Ovary (tissue), 9 donors: Measurements from ENCODE around the gene NAV2. TPM values are rescaled to one million over a fixed set of nuclear protein-coding genes. Genes with fewer than 3 reads are reported as not detected.
"Not testable (repeated sequence)": the region's sequence is repeated elsewhere in the genome, so short reads cannot be mapped to it uniquely, and the experiment has no call there.

Experiments
- DNase-seq, 5 donors: peaks; one replicate each; pipeline ENCODE4 v3.0.0-alpha.2; 2019 to 2020
- H3K27ac ChIP-seq, 2 donors: fragments of 200-600 bp; one replicate each; pipeline versions ENCODE4 v1.5.1 to v1.8.0; 2019 to 2022
- H3K27me3 ChIP-seq: fragments of 200-600 bp; one replicate; pipeline ENCODE4 v1.8.0; 2022
- H3K36me3 ChIP-seq: fragments of 200-600 bp; sonication (generic); one replicate; pipeline ENCODE4 v1.5.1; 2019
- H3K4me1 ChIP-seq: one replicate; pipeline ENCODE4 v1.8.1; 2013; ENCODE audit warnings: mild to moderate bottlenecking, moderate library complexity; ENCODE audit not compliant: insufficient read depth
- H3K4me3 ChIP-seq: fragments of 200-600 bp; sonication (generic); one replicate; pipeline ENCODE4 v1.5.1; 2017
- H3K9me3 ChIP-seq, 2 donors: fragments of 200-600 bp in 1 of 2; sonication (generic) in 1 of 2; one replicate each; pipeline versions ENCODE4 v1.5.1 to v1.8.1; 2013 to 2019; ENCODE audit warnings: mild to moderate bottlenecking in 1 of 2, moderate library complexity in 1 of 2
- EP300 ChIP-seq: sonication (generic); formaldehyde crosslinking; IDR thresholded peaks from one replicate; pipeline ENCODE4 v1.6.1; 2017; ENCODE audit warnings: antibody characterized with exemption
- POLR2A ChIP-seq: fragments of 450-650 bp; IDR thresholded peaks from one replicate; pipeline ENCODE4 v1.6.1; 2017; ENCODE audit warnings: antibody characterized with exemption, mild to moderate bottlenecking, moderate library complexity
- WGBS, 3 donors: extraction: QIAGEN DNeasy Blood & Tissue Kit in 1 of 3; methylation state at CpG; one replicate each; pipeline versions ENCODE4 v1.1.5 to v1.1.7; 2013 to 2017; 5-methylcytosine and 5-hydroxymethylcytosine counted together
- intact Hi-C, 4 donors: fragments of 100-400 bp; cut with DNase I; formaldehyde crosslinking; loops; one replicate each; pipeline versions ENCODE4 v1.11.0 to v1.15.1; 2022 to 2023
- polyA plus RNA-seq, 2 donors: library from polyadenylated mRNA; stranded (reverse); fragments of 200-250 nt in 1 of 2; fragments of 350-450 nt in 1 of 2; fragmentation: Illumina TruSeq in 1 of 2; extraction: RNeasy Lipid Tissue Mini Kit (QIAGEN cat#74804) in 1 of 2; gene quantifications; one replicate each; pipeline ENCODE4 v1.2.3, GENCODE V29; 2013 to 2014
- total RNA-seq, 7 donors: library from RNA; depleted of rRNA in 2 of 7; stranded (reverse); fragments of >200 nt in 2 of 7; fragmentation: NEBNext Ultra II Directional in 3 of 7; extraction: Animal tissue kit (Norgen Biotek cat#: 25700) in 3 of 7; gene quantifications; one replicate each; pipeline versions ENCODE4 v1.1.0 to v1.2.4, GENCODE V29; 2016 to 2023
- TF ChIP-seq, protein P1 (sequence below), 3 donors: fragments of 450-650 bp in 2 of 3; fragments of 200-600 bp in 1 of 3; IDR thresholded peaks; one replicate each; pipeline versions ENCODE4 v1.5.1 to v1.8.0; 2016 to 2022; ENCODE audit warnings: antibody characterized with exemption in 3 of 3, mild to moderate bottlenecking in 1 of 3
- donor health status: DM: no; HTN: no; CAD: no; lungs with moderate emphysema.
- donor health status: DM: no; HTN: no; CAD: no.
- donor health status: Bipolar disorder and iron deficiency.
- donor health status: DM: yes; HTN: yes; CAD: no.
- donor health status: DM: no; HTN: no; CAD: no.
- donor health status: DM: yes; HTN: yes; CAD: no.

Gene NAV2
- total and polyA plus RNA-seq, 9 donors = 2.9 to 14.1 (median 7.8) TPM

DNA sequence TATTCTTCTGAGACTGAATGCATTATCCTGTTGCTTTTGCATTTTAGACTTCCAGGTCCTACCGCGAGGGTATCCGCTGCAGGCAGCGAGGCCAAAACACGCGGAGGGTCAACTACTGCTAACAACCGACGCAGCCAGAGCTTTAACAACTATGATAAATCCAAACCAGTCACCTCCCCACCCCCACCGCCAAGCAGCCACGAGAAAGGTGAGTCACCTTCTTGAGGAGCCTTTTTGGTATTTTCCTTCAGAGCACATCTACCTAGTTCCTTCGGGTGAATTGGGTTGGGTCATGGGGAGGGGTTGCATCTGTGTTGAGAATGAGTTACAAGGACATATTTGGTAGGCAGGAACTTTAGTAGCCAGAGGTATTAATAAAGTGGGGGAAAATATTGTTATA, 179.8 kb downstream of the NAV2 start:
- intact Hi-C loops = no loop called here
- TF ChIP-seq EP300 = no peak
- Histone ChIP-seq H3K4me1 (no peaks in the 10 kb centered on the region), H3K9me3 (no peaks in the 10 kb centered on the region), H3K4me3 (no peak overlapping the region), H3K27ac (no peak overlapping the region), H3K27me3 (no peaks in the 10 kb centered on the region), H3K36me3 (no peaks in the 10 kb centered on the region)
- DNase-seq = no peak
- 89 to 93% (median 90%) methylated on average over 11 of the region's 11 CpGs for WGBS, 3 donors

DNA sequence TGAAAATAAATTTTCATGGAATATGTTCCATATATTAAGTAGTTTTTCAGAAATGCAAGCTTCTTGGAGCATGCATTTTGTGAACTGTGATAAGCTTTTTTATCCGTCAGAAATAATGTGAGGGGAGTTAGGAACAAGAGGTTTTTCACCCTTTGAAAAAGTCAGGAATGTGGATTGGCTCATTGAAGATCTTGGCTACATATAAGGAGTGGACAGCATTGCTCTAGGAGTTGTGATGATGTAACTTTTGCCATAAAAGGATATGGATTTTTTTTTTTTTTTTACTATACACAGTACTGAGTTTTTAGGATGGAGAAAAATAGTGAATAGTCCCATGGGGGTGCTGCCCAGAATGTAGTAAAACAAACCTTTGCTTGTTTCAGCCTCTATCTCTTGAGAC, 180.2 kb downstream of the NAV2 start:
- intact Hi-C loops = no loop called here
- 2 to 41% (median 14%) methylated on average over 1 of the region's 1 CpG for WGBS, 3 donors
- TF ChIP-seq EP300 (no peak), POLR2A (no peak)
- TF ChIP-seq, protein P1, sequence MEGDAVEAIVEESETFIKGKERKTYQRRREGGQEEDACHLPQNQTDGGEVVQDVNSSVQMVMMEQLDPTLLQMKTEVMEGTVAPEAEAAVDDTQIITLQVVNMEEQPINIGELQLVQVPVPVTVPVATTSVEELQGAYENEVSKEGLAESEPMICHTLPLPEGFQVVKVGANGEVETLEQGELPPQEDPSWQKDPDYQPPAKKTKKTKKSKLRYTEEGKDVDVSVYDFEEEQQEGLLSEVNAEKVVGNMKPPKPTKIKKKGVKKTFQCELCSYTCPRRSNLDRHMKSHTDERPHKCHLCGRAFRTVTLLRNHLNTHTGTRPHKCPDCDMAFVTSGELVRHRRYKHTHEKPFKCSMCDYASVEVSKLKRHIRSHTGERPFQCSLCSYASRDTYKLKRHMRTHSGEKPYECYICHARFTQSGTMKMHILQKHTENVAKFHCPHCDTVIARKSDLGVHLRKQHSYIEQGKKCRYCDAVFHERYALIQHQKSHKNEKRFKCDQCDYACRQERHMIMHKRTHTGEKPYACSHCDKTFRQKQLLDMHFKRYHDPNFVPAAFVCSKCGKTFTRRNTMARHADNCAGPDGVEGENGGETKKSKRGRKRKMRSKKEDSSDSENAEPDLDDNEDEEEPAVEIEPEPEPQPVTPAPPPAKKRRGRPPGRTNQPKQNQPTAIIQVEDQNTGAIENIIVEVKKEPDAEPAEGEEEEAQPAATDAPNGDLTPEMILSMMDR (IDR thresholded peaks at IDR 0.05) = no peak
- Histone ChIP-seq H3K9me3 (no peaks in the 10 kb centered on the region), H3K4me1 (no peaks in the 10 kb centered on the region), H3K36me3 (no peaks in the 10 kb centered on the region), H3K27ac (no peak overlapping the region), H3K27me3 (no peaks in the 10 kb centered on the region), H3K4me3 (no peak overlapping the region)
- no peak for DNase-seq

- H3K27ac ChIP-seq = no peak overlapping the region
- no peak overlapping the region for H3K4me3 ChIP-seq
- 77 to 87% (median 84%) methylated on average over 2 of the region's 2 CpGs for WGBS, 3 donors
- peaks cover 2% of the 10 kb centered on the region for H3K4me1 ChIP-seq
- H3K9me3 ChIP-seq = no peaks in the 10 kb centered on the region
- no peaks in the 10 kb centered on the region for H3K27me3 ChIP-seq
- intact Hi-C loops = no loop called here
- DNase-seq = no peak
- H3K36me3 ChIP-seq = no peaks in the 10 kb centered on the region
- TF ChIP-seq, protein P1 (IDR thresholded peaks at IDR 0.05) = no peak
- TF ChIP-seq EP300 (no peak), POLR2A (no peak)
Measured at GRCh38 chr11:19894404-19894803, 181.8 kb downstream of the NAV2 start.

- DNase-seq, H3K4me1 ChIP-seq, H3K9me3 ChIP-seq, H3K36me3 ChIP-seq, H3K4me3 ChIP-seq, H3K27me3 ChIP-seq, intact Hi-C loops, H3K27ac ChIP-seq: not testable (repeated sequence)
- 94 to 98% (median 95%) methylated on average over 3 of the region's 3 CpGs for WGBS, 3 donors
Measured at GRCh38 chr11:19895037-19895436, 182.4 kb downstream of the NAV2 start.

DNA sequence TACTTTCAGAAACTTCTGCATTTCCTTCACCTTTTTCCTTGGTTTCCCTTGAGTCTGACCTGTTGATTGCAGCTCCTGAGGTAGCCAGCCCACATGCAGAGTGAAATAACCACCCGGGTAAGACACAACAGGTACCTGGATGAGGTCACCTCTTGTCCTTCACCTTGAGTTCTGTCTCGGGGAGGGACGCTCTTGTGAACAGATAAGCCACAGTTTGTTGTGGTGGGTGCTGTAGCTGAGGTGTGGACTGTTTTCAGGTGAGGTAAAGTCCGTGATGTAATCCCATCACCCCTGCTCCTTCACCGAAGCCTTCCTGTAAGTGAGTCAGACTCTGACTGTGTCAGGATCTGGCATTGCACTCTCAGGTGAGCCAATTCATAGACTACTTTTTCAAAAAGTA, 183.1 kb downstream of the NAV2 start:
- Histone ChIP-seq H3K4me3 (no peak overlapping the region), H3K27ac (no peak overlapping the region), H3K4me1 (peaks cover 2% of the 10 kb centered on the region), H3K9me3 (no peaks in the 10 kb centered on the region), H3K27me3 (no peaks in the 10 kb centered on the region), H3K36me3 (no peaks in the 10 kb centered on the region)
- TF ChIP-seq, protein P1 (IDR thresholded peaks at IDR 0.05) = no peak
- TF ChIP-seq POLR2A = no peak
- no peak for TF ChIP-seq EP300
- DNase-seq = no peak
- 86 to 92% (median 87%) methylated on average over 5 of the region's 5 CpGs for WGBS, 3 donors
- intact Hi-C loops = no loop called here

- Histone ChIP-seq H3K27me3 (no peaks in the 10 kb centered on the region), H3K4me3 (no peak overlapping the region), H3K36me3 (no peaks in the 10 kb centered on the region), H3K27ac (no peak overlapping the region), H3K4me1 (peaks cover 6% of the 10 kb centered on the region), H3K9me3 (no peaks in the 10 kb centered on the region)
- intact Hi-C loops = loop anchor here in 3 of 4 donors (5.0 to 10.0 kb wide), 4 partner anchors 51 to 451 kb away; no protein-coding TSS in a partner anchor
- 4 to 21% (median 13%) methylated on average over 1 of the region's 1 CpG for WGBS, 3 donors
- TF ChIP-seq, protein P1 (IDR thresholded peaks at IDR 0.05) = peak in 2 of 3 donors; percentile 47 to 76
- TF ChIP-seq POLR2A = no peak
- peak; percentile 72 to 86 (median 80) for DNase-seq
Measured at GRCh38 chr11:19903620-19904069, 191.0 kb downstream of the NAV2 start.
